Breast epithelium (tissue), 4 donors: ENCODE results near the gene MUCL1. TPM values are rescaled to one million over a fixed set of nuclear protein-coding genes. Genes with fewer than 3 reads are reported as not detected.

ENCODE experiments used
- DNase-seq, 2 donors: peaks; one replicate each; pipeline ENCODE4 v3.0.0-alpha.2; 2019; ENCODE audit warnings: low spot score in 2 of 2
- H3K27ac ChIP-seq, 2 donors: fragments of 200-600 bp; sonication (generic) in 1 of 2; one replicate each; pipeline ENCODE4 v1.5.1; 2016 to 2019; ENCODE audit warnings: mild to moderate bottlenecking in 1 of 2
- H3K27me3 ChIP-seq, 2 donors: fragments of 200-600 bp; sonication (generic) in 1 of 2; one replicate each; pipeline versions ENCODE4 v1.5.1 to v1.6.0; 2017 to 2019; ENCODE audit warnings: control low read depth in 1 of 2, mild to moderate bottlenecking in 1 of 2
- H3K36me3 ChIP-seq: fragments of 200-600 bp; one replicate; pipeline ENCODE4 v1.5.1; 2019
- H3K4me1 ChIP-seq, 2 donors: fragments of 200-600 bp; sonication (generic); one replicate each; pipeline ENCODE4 v1.5.1; 2016 to 2019; ENCODE audit warnings: control low read depth in 1 of 2
- H3K4me3 ChIP-seq, 3 donors: fragments of 200-600 bp; sonication (generic); 1 replicate in 2 of 3; 2 replicates in 1 of 3; pipeline ENCODE4 v1.5.1; 2016 to 2019; ENCODE audit warnings: mild to moderate bottlenecking in 3 of 3, moderate library complexity in 2 of 3
- H3K9me3 ChIP-seq, 2 donors: fragments of 200-600 bp; sonication (generic) in 1 of 2; one replicate each; pipeline ENCODE4 v1.5.1; 2016 to 2019; ENCODE audit warnings: control low read depth in 1 of 2
- POLR2A ChIP-seq: fragments of 450-650 bp; IDR thresholded peaks from one replicate; pipeline ENCODE4 v1.6.1; 2016; ENCODE audit warnings: antibody characterized with exemption, mild to moderate bottlenecking, moderate library complexity
- POLR2AphosphoS5 ChIP-seq, 3 donors: sonication (generic); formaldehyde crosslinking; IDR thresholded peaks; one replicate each; pipeline ENCODE4 v1.6.1; 2017; ENCODE audit warnings: antibody characterized with exemption in 3 of 3
- intact Hi-C: fragments of 100-400 bp; cut with DNase I; formaldehyde crosslinking; loops from one replicate; pipeline ENCODE4 v1.15.1; 2023; ENCODE audit warnings: low total_unique reads
- total RNA-seq, 3 donors: library from RNA; depleted of rRNA; stranded (reverse); fragments of >200 nt; gene quantifications; one replicate each; pipeline ENCODE4 v1.1.0, GENCODE V29; 2016
- TF ChIP-seq, protein P1 (sequence below), 3 donors: fragments of 450-650 bp; IDR thresholded peaks; one replicate each; pipeline ENCODE4 v1.5.1; 2016 to 2017; ENCODE audit warnings: antibody characterized with exemption in 3 of 3, mild to moderate bottlenecking in 3 of 3, moderate library complexity in 3 of 3

The MUCL1 gene
- total RNA-seq, 3 donors from 2014 or later: 3.4 to 4,156 (median 95.6) TPM

- no peak for DNase-seq
- H3K36me3 ChIP-seq: no peaks in the 10 kb centered on the region
- H3K4me1 ChIP-seq: no peaks in the 10 kb centered on the region
- no peaks in the 10 kb centered on the region for H3K9me3 ChIP-seq
- intact Hi-C loops: no loop called here
- H3K27me3 ChIP-seq: no peaks in the 10 kb centered on the region
- no peak overlapping the region for H3K27ac ChIP-seq
- TF ChIP-seq POLR2A (no peak), POLR2AphosphoS5 (IDR thresholded peaks at IDR 0.05) (no peak)
- TF ChIP-seq, protein P1, sequence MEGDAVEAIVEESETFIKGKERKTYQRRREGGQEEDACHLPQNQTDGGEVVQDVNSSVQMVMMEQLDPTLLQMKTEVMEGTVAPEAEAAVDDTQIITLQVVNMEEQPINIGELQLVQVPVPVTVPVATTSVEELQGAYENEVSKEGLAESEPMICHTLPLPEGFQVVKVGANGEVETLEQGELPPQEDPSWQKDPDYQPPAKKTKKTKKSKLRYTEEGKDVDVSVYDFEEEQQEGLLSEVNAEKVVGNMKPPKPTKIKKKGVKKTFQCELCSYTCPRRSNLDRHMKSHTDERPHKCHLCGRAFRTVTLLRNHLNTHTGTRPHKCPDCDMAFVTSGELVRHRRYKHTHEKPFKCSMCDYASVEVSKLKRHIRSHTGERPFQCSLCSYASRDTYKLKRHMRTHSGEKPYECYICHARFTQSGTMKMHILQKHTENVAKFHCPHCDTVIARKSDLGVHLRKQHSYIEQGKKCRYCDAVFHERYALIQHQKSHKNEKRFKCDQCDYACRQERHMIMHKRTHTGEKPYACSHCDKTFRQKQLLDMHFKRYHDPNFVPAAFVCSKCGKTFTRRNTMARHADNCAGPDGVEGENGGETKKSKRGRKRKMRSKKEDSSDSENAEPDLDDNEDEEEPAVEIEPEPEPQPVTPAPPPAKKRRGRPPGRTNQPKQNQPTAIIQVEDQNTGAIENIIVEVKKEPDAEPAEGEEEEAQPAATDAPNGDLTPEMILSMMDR (IDR thresholded peaks at IDR 0.05): no peak
- H3K4me3 ChIP-seq: no peak overlapping the region
These were observed 22.7 kb upstream of the MUCL1 start for GRCh38 chr12:54831631-54832030.

DNA sequence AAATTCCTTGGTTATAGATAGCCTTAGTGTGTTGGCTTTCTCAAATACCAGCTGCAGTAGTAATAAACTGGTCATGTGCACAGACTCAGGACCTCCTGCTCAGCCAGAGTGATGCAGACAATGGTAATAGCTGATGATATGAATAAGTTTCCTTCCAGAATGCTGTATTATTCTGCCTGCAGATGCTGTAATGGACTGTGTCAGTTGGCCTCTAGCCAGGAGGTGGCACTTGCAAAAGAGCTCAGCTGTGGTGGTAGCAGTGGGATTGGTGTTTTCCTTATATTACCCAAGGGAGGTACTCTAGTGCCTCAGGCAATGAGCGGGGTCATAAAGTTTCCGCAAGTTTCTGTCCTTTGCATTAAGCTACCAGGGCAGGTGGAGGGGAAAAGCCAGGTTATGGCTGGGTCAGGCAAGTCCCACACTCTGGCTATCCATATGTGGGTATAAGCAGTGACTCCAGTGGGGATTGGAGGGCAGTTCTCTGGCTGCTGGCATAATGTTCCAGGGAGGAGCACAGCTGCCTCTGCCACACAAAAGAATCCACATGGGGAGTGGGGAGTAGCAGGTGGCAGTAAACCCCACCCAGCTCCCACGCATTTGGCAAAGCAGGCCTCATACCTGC lies 14.0 kb upstream of the MUCL1 start:
- H3K4me3 ChIP-seq: no peak overlapping the region
- H3K4me1 ChIP-seq: no peaks in the 10 kb centered on the region
- TF ChIP-seq POLR2AphosphoS5 (IDR thresholded peaks at IDR 0.05) (no peak), POLR2A (no peak)
- TF ChIP-seq, protein P1 (IDR thresholded peaks at IDR 0.05): no peak
- no peaks in the 10 kb centered on the region for H3K27me3 ChIP-seq
- intact Hi-C loops: loop anchor here (10.0 kb wide), 1 partner anchor 644 kb away; no protein-coding TSS in a partner anchor
- no peak overlapping the region for H3K27ac ChIP-seq
- peaks cover 3 to 9% of the 10 kb centered on the region in 2 donors for H3K9me3 ChIP-seq
- DNase-seq: no peak
- H3K36me3 ChIP-seq: no peaks in the 10 kb centered on the region

DNA sequence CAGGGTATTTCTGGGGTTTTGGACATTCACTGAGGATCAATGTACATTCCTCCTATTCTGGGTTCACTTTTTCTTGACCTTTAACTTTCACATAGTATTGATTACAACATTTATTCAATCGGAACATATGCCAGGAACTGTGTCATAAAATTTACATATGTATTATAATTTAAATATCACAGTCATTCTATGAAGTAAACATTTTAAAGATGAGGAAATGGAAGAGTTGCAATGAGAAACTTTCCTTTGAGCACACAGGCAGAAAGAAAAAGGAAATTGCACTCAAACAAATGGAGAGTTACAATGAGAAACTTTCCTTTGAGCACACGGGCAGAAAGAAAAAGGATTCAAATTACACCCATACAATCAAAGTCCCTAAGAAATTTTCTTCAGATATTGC lies 3.1 kb downstream of the MUCL1 start:
- Histone ChIP-seq H3K27ac (no peak overlapping the region), H3K27me3 (no peaks in the 10 kb centered on the region), H3K36me3 (no peaks in the 10 kb centered on the region), H3K9me3 (no peaks in the 10 kb centered on the region), H3K4me1 (no peaks in the 10 kb centered on the region), H3K4me3 (no peak overlapping the region)
- no peak for DNase-seq
- no peak for TF ChIP-seq POLR2A
- TF ChIP-seq, protein P1 (IDR thresholded peaks at IDR 0.05): no peak
- no peak for TF ChIP-seq POLR2AphosphoS5 (IDR thresholded peaks at IDR 0.05)
- intact Hi-C loops: no loop called here

DNA sequence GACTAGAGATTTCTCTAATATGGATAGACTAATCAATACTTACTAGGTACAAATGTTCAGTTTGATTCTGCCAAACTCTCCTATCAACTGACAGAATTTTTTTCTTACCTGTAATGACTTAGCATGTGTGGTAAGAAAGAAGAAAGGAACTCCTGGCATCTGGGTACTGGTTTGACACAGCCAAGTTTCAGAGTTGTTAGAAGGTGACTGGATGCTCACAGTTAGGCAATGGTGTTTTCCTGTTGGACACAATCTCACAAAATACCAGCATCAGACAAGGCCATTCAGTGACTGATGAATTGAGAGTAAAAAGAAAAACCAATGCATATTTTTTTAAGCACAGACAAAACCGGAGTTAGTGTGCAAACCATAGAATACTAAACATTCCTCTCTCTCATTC lies 4.2 kb downstream of the MUCL1 start:
- H3K9me3 ChIP-seq: no peaks in the 10 kb centered on the region

DNA sequence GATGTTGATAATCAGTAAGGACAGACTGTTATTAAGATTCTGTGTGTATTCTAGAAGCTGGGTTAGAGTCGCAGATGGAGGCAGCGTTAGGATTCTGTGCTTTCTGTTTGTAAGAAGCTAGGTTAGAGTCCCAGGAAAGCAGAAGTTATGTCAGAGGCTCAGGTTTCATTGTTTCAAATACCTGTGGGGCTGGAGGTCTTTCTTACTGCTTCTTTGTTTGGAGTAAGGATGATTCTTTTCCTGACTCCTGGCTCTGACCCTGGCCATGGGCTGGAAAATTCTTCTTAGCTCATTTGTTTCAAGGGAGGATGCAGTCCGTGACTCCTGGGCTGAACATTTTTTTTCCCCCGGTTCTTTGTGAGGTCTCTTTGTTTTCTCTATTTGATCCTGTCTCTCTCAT lies 5.2 kb downstream of the MUCL1 start:
- Histone ChIP-seq H3K4me1 (no peaks in the 10 kb centered on the region), H3K4me3 (no peak overlapping the region), H3K27me3 (no peaks in the 10 kb centered on the region), H3K36me3 (no peaks in the 10 kb centered on the region), H3K27ac (no peak overlapping the region), H3K9me3 (no peaks in the 10 kb centered on the region)
- intact Hi-C loops: no loop called here
- DNase-seq: no peak
- TF ChIP-seq POLR2A (no peak), POLR2AphosphoS5 (IDR thresholded peaks at IDR 0.05) (no peak)
- TF ChIP-seq, protein P1 (IDR thresholded peaks at IDR 0.05): no peak

More for the DNA sequence above, 4.2 kb downstream of the MUCL1 start:
- Histone ChIP-seq H3K4me1 (no peaks in the 10 kb centered on the region), H3K36me3 (no peaks in the 10 kb centered on the region), H3K27me3 (no peaks in the 10 kb centered on the region), H3K27ac (no peak overlapping the region), H3K4me3 (no peak overlapping the region)
- intact Hi-C loops: no loop called here
- TF ChIP-seq POLR2AphosphoS5 (IDR thresholded peaks at IDR 0.05) (no peak), POLR2A (no peak)
- TF ChIP-seq, protein P1 (IDR thresholded peaks at IDR 0.05): no peak
- DNase-seq: no peak
